ENCODE results near the gene PPM1B. TPM values are rescaled to one million over a fixed set of nuclear protein-coding genes. Genes with fewer than 3 reads are reported as not detected.
"Not testable (repeated sequence)": the region's sequence is repeated elsewhere in the genome, so short reads cannot be mapped to it uniquely, and the experiment has no call there.

PPM1B gene
- polyA plus RNA-seq, 3 donors: 84.3 to 90.3 (median 88.1) TPM

GRCh38 chr2:44195714-44196113, 27.0 kb downstream of the PPM1B start:
- DNase-seq (ENCODE audit: low read depth in 3 of 3, low spot score in 2 of 3): no peak

- no peak for DNase-seq (ENCODE audit: low read depth in 3 of 3, low spot score in 2 of 3)
These were observed 29.1 kb downstream of the PPM1B start for GRCh38 chr2:44197816-44198215.

GRCh38 chr2:44200011-44200410, 31.3 kb downstream of the PPM1B start:
- no peak for DNase-seq (ENCODE audit: low read depth in 3 of 3, low spot score in 2 of 3)

- no peak for DNase-seq (ENCODE audit: low read depth in 3 of 3, low spot score in 2 of 3)
These were observed 32.1 kb downstream of the PPM1B start for GRCh38 chr2:44200759-44201158.

GRCh38 chr2:44201648-44202165, 33.0 kb downstream of the PPM1B start:
- no peak for DNase-seq (ENCODE audit: low read depth in 3 of 3, low spot score in 2 of 3)

GRCh38 chr2:44203542-44203941, 34.9 kb downstream of the PPM1B start:
- no peak for DNase-seq (ENCODE audit: low read depth in 3 of 3, low spot score in 2 of 3)

GRCh38 chr2:44205169-44205568, 36.5 kb downstream of the PPM1B start:
- DNase-seq (ENCODE audit: low read depth in 3 of 3, low spot score in 2 of 3): no peak

GRCh38 chr2:44207102-44207501, 38.4 kb downstream of the PPM1B start:
- no peak for DNase-seq (ENCODE audit: low read depth in 3 of 3, low spot score in 2 of 3)

- not testable (repeated sequence) for DNase-seq (ENCODE audit: low read depth in 3 of 3, low spot score in 2 of 3)
These were observed 39.0 kb downstream of the PPM1B start for GRCh38 chr2:44207648-44208047.

GRCh38 chr2:44210362-44210761, 41.7 kb downstream of the PPM1B start:
- no peak for DNase-seq (ENCODE audit: low read depth in 3 of 3, low spot score in 2 of 3)

GRCh38 chr2:44211183-44211582, 42.5 kb downstream of the PPM1B start:
- DNase-seq (ENCODE audit: low read depth in 3 of 3, low spot score in 2 of 3): no peak

- no peak for DNase-seq (ENCODE audit: low read depth in 3 of 3, low spot score in 2 of 3)
These were observed 43.6 kb downstream of the PPM1B start for GRCh38 chr2:44212302-44212701.

GRCh38 chr2:44215827-44216226, 47.2 kb downstream of the PPM1B start:
- DNase-seq (ENCODE audit: low read depth in 3 of 3, low spot score in 2 of 3): no peak

- no peak for DNase-seq (ENCODE audit: low read depth in 3 of 3, low spot score in 2 of 3)
These were observed 50.1 kb downstream of the PPM1B start for GRCh38 chr2:44218771-44219170.

GRCh38 chr2:44226753-44227152, 58.1 kb downstream of the PPM1B start:
- no peak for DNase-seq (ENCODE audit: low read depth in 3 of 3, low spot score in 2 of 3)

- no peak for DNase-seq (ENCODE audit: low read depth in 3 of 3, low spot score in 2 of 3)
These were observed 61.7 kb downstream of the PPM1B start for GRCh38 chr2:44230378-44230777.

- no peak for DNase-seq (ENCODE audit: low read depth in 3 of 3, low spot score in 2 of 3)
These were observed 64.9 kb downstream of the PPM1B start for GRCh38 chr2:44233450-44234128.

GRCh38 chr2:44237221-44237620, 68.5 kb downstream of the PPM1B start:
- DNase-seq (ENCODE audit: low read depth in 3 of 3, low spot score in 2 of 3): no peak

- no peak for DNase-seq (ENCODE audit: low read depth in 3 of 3, low spot score in 2 of 3)
These were observed 74.2 kb downstream of the PPM1B start for GRCh38 chr2:44242904-44243303.

- peak; percentile 38 to 55 (median 55) for DNase-seq (ENCODE audit: low read depth in 3 of 3, low spot score in 2 of 3)
These were observed 75.6 kb downstream of the PPM1B start for GRCh38 chr2:44244135-44244871.

- DNase-seq (ENCODE audit: low read depth in 3 of 3, low spot score in 2 of 3): peak in 2 of 3 donors; percentile 15 to 29
These were observed 76.6 kb downstream of the PPM1B start for GRCh38 chr2:44245083-44245861.

All from right renal cortex interstitium (tissue), 3 donors.